K562 (cell line): Measurements from ENCODE around the gene AHCYL2. TPM values are rescaled to one million over a fixed set of nuclear protein-coding genes. Genes with fewer than 3 reads are reported as not detected.
"Not testable (repeated sequence)": the region's sequence is repeated elsewhere in the genome, so short reads cannot be mapped to it uniquely, and the experiment has no call there.

Experiments
- ATAC-seq: fragments of 200-7000 bp; cut with Tn5 transposase; 3 replicates; pipeline ENCODE4 v1.9.1; 2020; ENCODE audit warnings: moderate library complexity
- BruUV-seq: library from RNA; stranded (reverse); fragments of 400-500 nt; replicated peaks from 2 replicates; lab custom pipeline; 2021; lab: Mats Ljungman, UMichigan
- CTCF ChIA-PET: fragments of 300-600 bp; formaldehyde crosslinking; extraction: SDS; loops from one replicate; lab custom pipeline; 2021; ENCODE audit warnings: low intra/inter-chr PET ratio; lab: Yijun Ruan, JAX
- POLR2A ChIA-PET: fragments of 300-600, 350-650 bp; sonication (Branson Sonifier 250); formaldehyde crosslinking; extraction: SDS; loops from one replicate; lab custom pipeline; 2021; ENCODE audit warnings: antibody characterized with exemption, inconsistent platforms; lab: Yijun Ruan, JAX
- DNase-seq, 4 experiments: peaks; one replicate each; pipeline versions ENCODE4 v3.0.0 to v3.0.0-alpha.2; 2011 to 2018; ENCODE audit warnings: low spot score in 3 of 4, mixed read lengths in 3 of 4; ENCODE audit errors: extremely low read depth in 1 of 4
- FAIRE-seq: peaks from 2 replicates; lab custom pipeline; 2011; peaks lifted over from hg19 to GRCh38; lab: Jason Lieb, UNC
- H2AFZ ChIP-seq: 2 replicates; pipeline ENCODE4 v1.6.0; 2011; ENCODE audit warnings: low read depth, low read length, control low read depth, inconsistent platforms
- H3K27ac ChIP-seq: fragments of 200-600 bp; 3 replicates; pipeline ENCODE4 v1.8.0; 2011; ENCODE audit warnings: low read depth, mild to moderate bottlenecking, control low read depth, inconsistent platforms, low read length, moderate library complexity, mixed read lengths; ENCODE audit errors: extremely low read depth
- H3K27me3 ChIP-seq, 2 experiments: fragments of 300-600 bp in 1 of 2; 2 replicates in 1 of 2; 3 replicates in 1 of 2; pipeline versions ENCODE4 v1.6.0 to v1.8.0; 2011; ENCODE audit warnings: inconsistent platforms in 2 of 2, low read length in 2 of 2, mild to moderate bottlenecking in 1 of 2, mixed read lengths in 1 of 2, moderate library complexity in 1 of 2; ENCODE audit not compliant: control insufficient read depth in 2 of 2, insufficient read depth in 2 of 2
- H3K36me3 ChIP-seq: fragments of 300-600 bp; 3 replicates; pipeline ENCODE4 v1.8.0; 2011; ENCODE audit warnings: mild to moderate bottlenecking, low read length, inconsistent platforms; ENCODE audit not compliant: control insufficient read depth, insufficient read depth
- H3K4me1 ChIP-seq, 2 experiments: fragments of 200-600 bp in 1 of 2; replicated peaks in 1 of 2; 2 replicates in 1 of 2; 3 replicates in 1 of 2; pipeline versions ENCODE4 v1.5.1 to v1.8.0; 2011; ENCODE audit warnings: inconsistent platforms in 2 of 2, low read length in 2 of 2, mild to moderate bottlenecking in 1 of 2, mixed read lengths in 1 of 2, moderate library complexity in 1 of 2; ENCODE audit not compliant: control insufficient read depth in 2 of 2, insufficient read depth in 2 of 2
- H3K4me2 ChIP-seq: 2 replicates; pipeline ENCODE4 v1.6.1; 2011; ENCODE audit warnings: low read length, control low read depth, inconsistent platforms, mixed read lengths; ENCODE audit not compliant: insufficient read depth
- H3K4me3 ChIP-seq: fragments of 200-600 bp; sonication (generic), shearing (Covaris generic); 2 replicates; pipeline ENCODE4 v1.5.1; 2016; ENCODE audit warnings: control low read depth, inconsistent platforms
- H3K79me2 ChIP-seq: fragments of 200-600 bp; 3 replicates; pipeline ENCODE4 v1.8.0; 2011; ENCODE audit warnings: low read length, inconsistent platforms; ENCODE audit not compliant: control insufficient read depth, insufficient read depth
- H3K9ac ChIP-seq, 2 experiments: 2 replicates each; pipeline versions ENCODE4 v1.6.0 to v1.6.1; 2011; ENCODE audit warnings: low read depth in 2 of 2, low read length in 2 of 2, control low read depth in 1 of 2, inconsistent platforms in 1 of 2, mild to moderate bottlenecking in 1 of 2, mixed read lengths in 1 of 2; ENCODE audit not compliant: insufficient read depth in 1 of 2
- H3K9me1 ChIP-seq: one replicate; pipeline ENCODE4 v1.6.0; 2011; ENCODE audit warnings: inconsistent platforms, mild to moderate bottlenecking, low read length, moderate library complexity; ENCODE audit not compliant: control insufficient read depth, insufficient read depth
- H3K9me3 ChIP-seq: replicated peaks from 2 replicates; pipeline ENCODE4 v1.5.1; 2011; ENCODE audit warnings: low read depth, low read length, inconsistent platforms; ENCODE audit not compliant: control insufficient read depth, insufficient read depth
- H4K20me1 ChIP-seq: replicated peaks from 2 replicates; pipeline ENCODE4 v1.6.1; 2011; ENCODE audit warnings: low read length, inconsistent platforms, mixed read lengths; ENCODE audit not compliant: control insufficient read depth, insufficient read depth
- CEBPB ChIP-seq: fragments of 450-650 bp; IDR thresholded peaks from 2 replicates; pipeline ENCODE4 v1.6.1; 2016; ENCODE audit warnings: missing genetic modification characterization, missing compliant biosample characterization
- CEBPG ChIP-seq, 3 experiments: fragments of 200-800 bp in 1 of 3; sonication (Bioruptor generic) in 1 of 3; sonication (generic) in 1 of 3; formaldehyde crosslinking in 1 of 3; IDR thresholded peaks in 2 of 3; conservative IDR thresholded peaks in 1 of 3; 2 replicates each; pipeline versions ENCODE4 v1.6.1 to v1.8.0; 2016 to 2022; ENCODE audit warnings: missing compliant biosample characterization in 2 of 3, missing genetic modification characterization in 2 of 3, mild to moderate bottlenecking in 1 of 3, missing genetic modification reagents in 1 of 3
- ESRRA ChIP-seq: fragments of 450-650 bp; IDR thresholded peaks from 2 replicates; pipeline ENCODE4 v1.6.1; 2014; ENCODE audit warnings: low read depth, mild to moderate bottlenecking, moderate library complexity, borderline replicate concordance
- KLF1 ChIP-seq: fragments of 450-650 bp; IDR thresholded peaks from 2 replicates; pipeline ENCODE4 v1.6.1; 2016; ENCODE audit warnings: missing genetic modification characterization, missing compliant biosample characterization
- RBM25 ChIP-seq: fragments of 200-400 bp; formaldehyde crosslinking; IDR thresholded peaks from 2 replicates; pipeline ENCODE4 v1.6.1; 2018; ENCODE audit warnings: low read length, low read depth, moderate library complexity; ENCODE audit not compliant: severe bottlenecking
- ZNF146 ChIP-seq: IDR thresholded peaks from one replicate; pipeline ENCODE4 v1.6.1; 2018; ENCODE audit warnings: missing compliant biosample characterization; ENCODE audit not compliant: unreplicated experiment
- WGBS: fragments of 100-300 bp; shearing (Covaris generic); methylation state at CpG from one replicate; pipeline ENCODE4 v1.1.6; 2016; ENCODE audit warnings: low coverage, mixed read lengths; ENCODE audit not compliant: insufficient coverage; ENCODE audit errors: missing lambda C conversion rate; 5-methylcytosine and 5-hydroxymethylcytosine counted together
- in situ Hi-C: fragments of 300-500 bp; cut with MboI; formaldehyde crosslinking; loops from 4 replicates; pipeline ENCODE4 v1.15.0; 2018; ENCODE audit warnings: inconsistent platforms, mixed read lengths
- intact Hi-C: fragments of 100-400 bp; cut with micrococcal nuclease; formaldehyde crosslinking; loops from 2 replicates; pipeline ENCODE4 v1.14.2; 2022
- polyA plus RNA-seq, 8 experiments: library from polyadenylated mRNA; depleted of rRNA in 4 of 8; stranded (reverse) in 5 of 8; unstranded in 3 of 8; fragments of >200 nt; fragmentation: Nextera tagmentation in 2 of 8; fragmentation: Illumina TruSeq in 1 of 8; extraction: Ambion mirVana in 2 of 8; extraction: Trizol in 1 of 8; gene quantifications; 2 replicates each; pipeline versions ENCODE4 v1.2.1 to v1.2.3, GENCODE V29; 2011 to 2014; ENCODE audit warnings: inconsistent platforms in 1 of 8, missing spikeins in 1 of 8
- total RNA-seq, 7 experiments: library from RNA; depleted of rRNA in 6 of 7; stranded (reverse); fragments of >200 nt in 6 of 7; fragmentation: Illumina TruSeq in 2 of 7; extraction: Trizol in 2 of 7; gene quantifications; 2 replicates each; pipeline versions ENCODE4 v1.2.1 to v1.2.3, GENCODE V29; 2011 to 2021; ENCODE audit warnings: low replicate concordance in 1 of 7
- TF ChIP-seq, protein P1 (sequence below): sonication (generic); formaldehyde crosslinking; IDR thresholded peaks from 2 replicates; pipeline ENCODE4 v1.8.0; 2022; ENCODE audit warnings: missing genetic modification reagents, mild to moderate bottlenecking, borderline replicate concordance

Gene AHCYL2
- total and polyA plus RNA-seq, 9 of the 15 experiments (the other 6 are each of a cell fraction or from before 2014, with no cell fraction given) = 0.93 to 10.5 (median 5.2) TPM

DNA sequence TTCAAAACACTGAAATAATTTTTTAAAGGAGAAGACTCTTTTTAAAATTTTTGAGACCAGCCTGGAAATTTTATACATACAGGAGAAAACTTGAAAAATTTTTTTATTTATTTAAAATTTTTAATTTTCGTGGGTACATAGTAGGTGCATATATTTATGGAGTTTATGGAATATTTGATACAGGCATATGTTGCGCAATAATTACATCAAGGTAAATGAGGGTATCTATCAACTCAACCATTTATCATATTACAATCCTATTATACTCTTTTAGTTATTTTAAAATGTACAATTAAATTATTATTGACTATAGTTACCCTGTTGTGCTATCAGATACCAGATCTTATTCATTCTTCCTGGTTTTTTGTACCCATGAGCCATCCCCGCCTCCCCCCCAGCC lies 75.1 kb downstream of the AHCYL2 start (continued):
- TF ChIP-seq CEBPG (CRISPR knock-in tag; IDR thresholded peaks at IDR 0.05) (no peak), CEBPG (tag; conservative IDR thresholded peaks at IDR 0.05 in 1 of 2, IDR thresholded peaks at IDR 0.05 in 1 of 2) (peak; percentile 88 to 100), KLF1 (tag) (no peak), ESRRA (no peak)
- TF ChIP-seq, protein P1, sequence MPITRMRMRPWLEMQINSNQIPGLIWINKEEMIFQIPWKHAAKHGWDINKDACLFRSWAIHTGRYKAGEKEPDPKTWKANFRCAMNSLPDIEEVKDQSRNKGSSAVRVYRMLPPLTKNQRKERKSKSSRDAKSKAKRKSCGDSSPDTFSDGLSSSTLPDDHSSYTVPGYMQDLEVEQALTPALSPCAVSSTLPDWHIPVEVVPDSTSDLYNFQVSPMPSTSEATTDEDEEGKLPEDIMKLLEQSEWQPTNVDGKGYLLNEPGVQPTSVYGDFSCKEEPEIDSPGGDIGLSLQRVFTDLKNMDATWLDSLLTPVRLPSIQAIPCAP = no peak

DNA sequence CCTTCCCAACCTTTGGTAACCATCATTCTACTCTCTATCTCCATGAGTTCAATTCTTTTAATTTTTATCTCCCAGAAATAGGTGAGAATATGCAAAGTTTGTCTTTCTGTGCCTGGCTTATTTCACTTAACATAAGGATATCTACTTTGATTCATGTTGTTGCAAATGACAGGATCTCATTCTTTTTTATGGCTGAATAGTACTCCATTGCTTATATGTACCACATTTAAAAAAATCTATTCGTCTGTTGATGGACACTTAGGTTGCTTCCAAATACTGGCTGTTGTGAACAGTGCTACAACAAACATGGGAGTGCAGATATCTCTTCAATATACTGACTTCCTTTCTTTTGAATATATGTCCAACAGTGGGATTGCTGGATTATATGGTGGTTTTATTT lies 75.5 kb downstream of the AHCYL2 start:
- H3K4me1 ChIP-seq, ATAC-seq, H3K36me3 ChIP-seq, H3K9ac ChIP-seq, in situ Hi-C loops, H3K4me3 ChIP-seq, FAIRE-seq, H3K4me2 ChIP-seq, CTCF ChIA-PET, H3K9me1 ChIP-seq, H3K27me3 ChIP-seq, DNase-seq, POLR2A ChIA-PET, H3K79me2 ChIP-seq, H3K9me3 ChIP-seq, H4K20me1 ChIP-seq, intact Hi-C loops, H3K27ac ChIP-seq, BruUV-seq, H2AFZ ChIP-seq: not testable (repeated sequence)
- TF ChIP-seq CEBPB (tag) (0 out of 2 replicates have a peak, but pooled peaks have one; percentile 35), ZNF146 (peak; percentile 74), RBM25 (peak; percentile 45)
- 3% methylated on average over 1 of the region's 1 CpG for WGBS
